HepG2 (cell line): ENCODE data around the gene CNOT6.

Experiments
- CEBPB ChIP-seq: IDR thresholded peaks from 2 replicates; pipeline ENCODE4 v1.6.1; 2011; ENCODE audit warnings: low read depth, low read length, improper control_type of control experiment, borderline replicate concordance
- CHCHD3 ChIP-seq: sonication (generic); formaldehyde crosslinking; IDR thresholded peaks from 2 replicates; pipeline ENCODE4 v1.8.0; 2022; ENCODE audit warnings: mild to moderate bottlenecking, missing genetic modification reagents, moderate library complexity
- CTCF ChIP-seq: sonication (generic); formaldehyde crosslinking; IDR thresholded peaks from 2 replicates; pipeline ENCODE4 v1.5.0; 2020; ENCODE audit warnings: mild to moderate bottlenecking, missing genetic modification reagents, moderate library complexity
- RAD21 ChIP-seq: fragments of 450-650 bp; formaldehyde crosslinking; IDR thresholded peaks from 2 replicates; pipeline ENCODE4 v1.5.0; 2020; ENCODE audit warnings: mild to moderate bottlenecking
- SNRNP70 ChIP-seq: fragments of 200-400 bp; formaldehyde crosslinking; IDR thresholded peaks from 2 replicates; pipeline ENCODE4 v1.6.1; 2017; ENCODE audit warnings: mild to moderate bottlenecking, low read depth, low read length, moderate library complexity
- ZNF20 ChIP-seq: sonication (generic); formaldehyde crosslinking; IDR thresholded peaks from 2 replicates; pipeline ENCODE4 v1.4.0; 2020; ENCODE audit warnings: mild to moderate bottlenecking, moderate library complexity, missing genetic modification reagents
- ZNF569 ChIP-seq: sonication (generic); formaldehyde crosslinking; IDR thresholded peaks from 2 replicates; pipeline ENCODE4 v1.5.0; 2020; ENCODE audit warnings: mild to moderate bottlenecking, missing genetic modification reagents, moderate library complexity, borderline replicate concordance
- TF ChIP-seq, protein P1 (sequence below), 2 experiments: IDR thresholded peaks; 2 replicates each; pipeline ENCODE4 v1.6.1; 2011 to 2012; ENCODE audit warnings: low read length in 2 of 2, borderline replicate concordance in 1 of 2, low read depth in 1 of 2, mild to moderate bottlenecking in 1 of 2, moderate library complexity in 1 of 2

- TF ChIP-seq SNRNP70 (no peak), RAD21 (CRISPR knock-in tag) (no peak), CTCF (CRISPR knock-in tag) (no peak), ZNF20 (CRISPR knock-in tag) (no peak), ZNF569 (CRISPR knock-in tag) (no peak), CHCHD3 (CRISPR knock-in tag) (no peak), CEBPB (no peak)
- TF ChIP-seq, protein P1, sequence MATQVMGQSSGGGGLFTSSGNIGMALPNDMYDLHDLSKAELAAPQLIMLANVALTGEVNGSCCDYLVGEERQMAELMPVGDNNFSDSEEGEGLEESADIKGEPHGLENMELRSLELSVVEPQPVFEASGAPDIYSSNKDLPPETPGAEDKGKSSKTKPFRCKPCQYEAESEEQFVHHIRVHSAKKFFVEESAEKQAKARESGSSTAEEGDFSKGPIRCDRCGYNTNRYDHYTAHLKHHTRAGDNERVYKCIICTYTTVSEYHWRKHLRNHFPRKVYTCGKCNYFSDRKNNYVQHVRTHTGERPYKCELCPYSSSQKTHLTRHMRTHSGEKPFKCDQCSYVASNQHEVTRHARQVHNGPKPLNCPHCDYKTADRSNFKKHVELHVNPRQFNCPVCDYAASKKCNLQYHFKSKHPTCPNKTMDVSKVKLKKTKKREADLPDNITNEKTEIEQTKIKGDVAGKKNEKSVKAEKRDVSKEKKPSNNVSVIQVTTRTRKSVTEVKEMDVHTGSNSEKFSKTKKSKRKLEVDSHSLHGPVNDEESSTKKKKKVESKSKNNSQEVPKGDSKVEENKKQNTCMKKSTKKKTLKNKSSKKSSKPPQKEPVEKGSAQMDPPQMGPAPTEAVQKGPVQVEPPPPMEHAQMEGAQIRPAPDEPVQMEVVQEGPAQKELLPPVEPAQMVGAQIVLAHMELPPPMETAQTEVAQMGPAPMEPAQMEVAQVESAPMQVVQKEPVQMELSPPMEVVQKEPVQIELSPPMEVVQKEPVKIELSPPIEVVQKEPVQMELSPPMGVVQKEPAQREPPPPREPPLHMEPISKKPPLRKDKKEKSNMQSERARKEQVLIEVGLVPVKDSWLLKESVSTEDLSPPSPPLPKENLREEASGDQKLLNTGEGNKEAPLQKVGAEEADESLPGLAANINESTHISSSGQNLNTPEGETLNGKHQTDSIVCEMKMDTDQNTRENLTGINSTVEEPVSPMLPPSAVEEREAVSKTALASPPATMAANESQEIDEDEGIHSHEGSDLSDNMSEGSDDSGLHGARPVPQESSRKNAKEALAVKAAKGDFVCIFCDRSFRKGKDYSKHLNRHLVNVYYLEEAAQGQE (IDR thresholded peaks at IDR 0.05; ENCODE audit: borderline replicate concordance in 1 of 2, low read depth in 1 of 2, low read length in 2 of 2) = no peak
These were observed 132.6 kb downstream of the CNOT6 start for GRCh38 chr5:180626661-180627385.
